ENCODE measurements around the gene BAZ1B.

DNA sequence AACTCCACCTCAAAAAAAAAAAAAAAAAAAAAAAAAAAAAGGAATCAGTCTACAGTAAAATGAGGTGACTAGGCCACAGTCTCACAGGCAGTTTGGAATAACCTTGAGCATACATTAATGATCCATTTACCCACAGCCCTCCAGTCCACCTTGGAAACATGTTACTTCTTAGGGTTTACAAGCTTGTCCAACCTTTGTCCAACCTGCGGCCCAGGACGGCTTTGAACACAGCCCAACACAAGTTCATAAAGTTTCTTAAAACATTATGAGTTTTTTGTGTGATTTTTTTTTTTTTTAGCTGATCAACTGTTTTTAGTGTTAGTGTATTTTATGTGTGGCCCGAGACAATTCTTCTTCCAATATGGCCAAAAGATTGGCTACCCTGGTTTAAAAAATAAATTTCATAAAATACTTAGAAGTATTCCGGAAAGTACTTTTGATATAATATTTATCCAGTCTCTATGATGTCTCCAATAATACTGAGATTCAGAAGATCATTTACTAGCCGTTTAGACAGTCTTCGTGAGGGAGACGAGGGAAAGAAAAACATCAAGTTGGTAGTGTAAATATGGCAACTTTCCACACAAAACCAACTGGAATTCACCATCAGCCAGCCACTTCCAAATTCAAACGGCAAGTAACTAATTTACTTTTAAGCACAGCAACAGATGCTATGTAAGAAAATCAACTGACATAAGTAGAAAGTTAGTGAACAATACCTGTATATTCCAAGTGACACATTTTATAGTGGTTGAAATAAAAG is 9.9 kb downstream of the BAZ1B start:
- TF ChIP-seq, protein P1, sequence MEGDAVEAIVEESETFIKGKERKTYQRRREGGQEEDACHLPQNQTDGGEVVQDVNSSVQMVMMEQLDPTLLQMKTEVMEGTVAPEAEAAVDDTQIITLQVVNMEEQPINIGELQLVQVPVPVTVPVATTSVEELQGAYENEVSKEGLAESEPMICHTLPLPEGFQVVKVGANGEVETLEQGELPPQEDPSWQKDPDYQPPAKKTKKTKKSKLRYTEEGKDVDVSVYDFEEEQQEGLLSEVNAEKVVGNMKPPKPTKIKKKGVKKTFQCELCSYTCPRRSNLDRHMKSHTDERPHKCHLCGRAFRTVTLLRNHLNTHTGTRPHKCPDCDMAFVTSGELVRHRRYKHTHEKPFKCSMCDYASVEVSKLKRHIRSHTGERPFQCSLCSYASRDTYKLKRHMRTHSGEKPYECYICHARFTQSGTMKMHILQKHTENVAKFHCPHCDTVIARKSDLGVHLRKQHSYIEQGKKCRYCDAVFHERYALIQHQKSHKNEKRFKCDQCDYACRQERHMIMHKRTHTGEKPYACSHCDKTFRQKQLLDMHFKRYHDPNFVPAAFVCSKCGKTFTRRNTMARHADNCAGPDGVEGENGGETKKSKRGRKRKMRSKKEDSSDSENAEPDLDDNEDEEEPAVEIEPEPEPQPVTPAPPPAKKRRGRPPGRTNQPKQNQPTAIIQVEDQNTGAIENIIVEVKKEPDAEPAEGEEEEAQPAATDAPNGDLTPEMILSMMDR (IDR thresholded peaks at IDR 0.05) = no peak
- TF ChIP-seq POLR2AphosphoS5 (IDR thresholded peaks at IDR 0.05) (no peak), EP300 (IDR thresholded peaks at IDR 0.05) (no peak), POLR2A (IDR thresholded peaks at IDR 0.05) (no peak)
